ENCODE results near the gene LRRC7. TPM values are rescaled to one million over a fixed set of nuclear protein-coding genes. Genes with fewer than 3 reads are reported as not detected.

Gene LRRC7
- total RNA-seq, 2 experiments from 2014 or later: not detected

DNA sequence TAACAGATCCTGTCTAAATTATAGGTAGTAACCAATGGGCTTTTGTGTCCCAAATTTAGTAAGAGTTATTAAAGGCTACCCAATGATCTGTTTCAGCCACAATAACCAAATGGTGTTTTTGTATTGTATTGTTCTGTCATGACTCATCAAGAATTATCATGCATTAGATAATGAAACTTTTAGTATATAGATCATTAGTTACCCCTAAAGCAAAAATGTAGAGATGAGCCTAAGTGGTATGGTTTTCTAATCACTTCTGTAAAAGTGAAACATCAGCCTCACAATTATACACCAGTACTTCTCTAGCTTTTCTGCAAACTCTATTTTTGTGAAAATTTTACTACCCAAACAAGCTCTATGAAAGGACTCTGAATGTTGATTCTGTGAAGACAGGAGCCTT is 71.4 kb downstream of the LRRC7 start:
- H3K36me3 Mint-ChIP-seq (ENCODE audit: low read depth): no peaks in the 10 kb centered on the region
- peaks cover 8% of the 10 kb centered on the region for H3K9me3 Mint-ChIP-seq
- no peak overlapping the region for H3K27ac Mint-ChIP-seq
- no peaks in the 10 kb centered on the region for H3K4me1 Mint-ChIP-seq
- ChIA-PET POLR2A (no interaction called here), CTCF (no interaction called here)
- no peak overlapping the region for H3K4me3 Mint-ChIP-seq
- no peak for DNase-seq
- H3K27me3 Mint-ChIP-seq: no peaks in the 10 kb centered on the region

DNA sequence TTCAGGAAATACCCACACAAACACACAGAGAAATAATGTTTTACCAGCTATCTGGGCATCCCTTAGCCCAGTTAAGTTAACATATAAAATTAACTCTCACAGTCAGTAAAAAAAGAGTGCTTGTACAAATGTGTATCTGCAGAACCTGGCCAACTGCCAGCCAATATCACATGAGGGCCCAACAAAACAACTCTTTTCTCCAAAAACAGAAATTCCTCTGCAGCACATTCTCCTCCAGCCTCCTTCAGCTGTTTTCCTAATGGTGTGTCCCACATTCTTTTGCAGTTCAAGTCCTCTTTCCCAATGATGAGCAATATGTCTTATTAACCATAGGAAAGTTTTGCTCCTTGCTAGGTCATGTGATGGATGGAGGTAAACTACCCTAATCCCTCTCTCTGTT is 75.5 kb downstream of the LRRC7 start:
- Mint-ChIP-seq H3K36me3 (ENCODE audit: low read depth) (no peaks in the 10 kb centered on the region), H3K27me3 (no peaks in the 10 kb centered on the region), H3K9me3 (no peaks in the 10 kb centered on the region), H3K4me1 (no peaks in the 10 kb centered on the region), H3K4me3 (no peak overlapping the region), H3K27ac (no peak overlapping the region)
- POLR2A ChIA-PET: no interaction called here
- CTCF ChIA-PET: no interaction called here
- no peak for DNase-seq

- H3K27ac Mint-ChIP-seq: no peak overlapping the region
- peaks cover 5% of the 10 kb centered on the region for H3K9me3 Mint-ChIP-seq
- H3K27me3 Mint-ChIP-seq: no peaks in the 10 kb centered on the region
- H3K4me3 Mint-ChIP-seq: no peak overlapping the region
- CTCF ChIA-PET: no interaction called here
- no peaks in the 10 kb centered on the region for H3K4me1 Mint-ChIP-seq
- H3K36me3 Mint-ChIP-seq (ENCODE audit: low read depth): no peaks in the 10 kb centered on the region
- POLR2A ChIA-PET: no interaction called here
- no peak for DNase-seq
Measured at GRCh38 chr1:69645477-69645876, 77.8 kb downstream of the LRRC7 start.

- no peak overlapping the region for H3K27ac Mint-ChIP-seq
- H3K36me3 Mint-ChIP-seq (ENCODE audit: low read depth): no peaks in the 10 kb centered on the region
- POLR2A ChIA-PET: no interaction called here
- H3K9me3 Mint-ChIP-seq: peaks cover 5% of the 10 kb centered on the region
- CTCF ChIA-PET: no interaction called here
- H3K4me1 Mint-ChIP-seq: no peaks in the 10 kb centered on the region
- no peak for DNase-seq
- no peak overlapping the region for H3K4me3 Mint-ChIP-seq
- no peaks in the 10 kb centered on the region for H3K27me3 Mint-ChIP-seq
Measured at GRCh38 chr1:69648486-69648885, 80.8 kb downstream of the LRRC7 start.

GRCh38 chr1:69649383-69649990 is 81.8 kb downstream of the LRRC7 start:
- H3K4me1 Mint-ChIP-seq: no peaks in the 10 kb centered on the region
- H3K9me3 Mint-ChIP-seq: peaks cover 5% of the 10 kb centered on the region
- no peaks in the 10 kb centered on the region for H3K36me3 Mint-ChIP-seq (ENCODE audit: low read depth)
- ChIA-PET POLR2A (no interaction called here), CTCF (no interaction called here)
- H3K4me3 Mint-ChIP-seq: no peak overlapping the region
- no peak for DNase-seq
- H3K27me3 Mint-ChIP-seq: no peaks in the 10 kb centered on the region
- H3K27ac Mint-ChIP-seq: no peak overlapping the region

GRCh38 chr1:69650779-69651178 is 83.1 kb downstream of the LRRC7 start:
- ChIA-PET POLR2A (no interaction called here), CTCF (no interaction called here)
- Mint-ChIP-seq H3K27ac (no peak overlapping the region), H3K9me3 (peaks cover 5% of the 10 kb centered on the region), H3K4me1 (no peaks in the 10 kb centered on the region), H3K4me3 (no peak overlapping the region), H3K27me3 (no peaks in the 10 kb centered on the region), H3K36me3 (ENCODE audit: low read depth) (no peaks in the 10 kb centered on the region)
- no peak for DNase-seq

- ChIA-PET POLR2A (no interaction called here), CTCF (no interaction called here)
- Mint-ChIP-seq H3K27ac (no peak overlapping the region), H3K36me3 (ENCODE audit: low read depth) (no peaks in the 10 kb centered on the region), H3K27me3 (no peaks in the 10 kb centered on the region), H3K4me3 (no peak overlapping the region), H3K4me1 (no peaks in the 10 kb centered on the region), H3K9me3 (peaks cover 5% of the 10 kb centered on the region)
- no peak for DNase-seq
Measured at GRCh38 chr1:69651656-69652055, 83.9 kb downstream of the LRRC7 start.

- POLR2A ChIA-PET: no interaction called here
- H3K4me1 Mint-ChIP-seq: no peaks in the 10 kb centered on the region
- no peak for DNase-seq
- no peaks in the 10 kb centered on the region for H3K27me3 Mint-ChIP-seq
- CTCF ChIA-PET: no interaction called here
- no peak overlapping the region for H3K4me3 Mint-ChIP-seq
- no peaks in the 10 kb centered on the region for H3K36me3 Mint-ChIP-seq (ENCODE audit: low read depth)
- no peak overlapping the region for H3K27ac Mint-ChIP-seq
- no peaks in the 10 kb centered on the region for H3K9me3 Mint-ChIP-seq
Measured at GRCh38 chr1:69657971-69658370, 90.2 kb downstream of the LRRC7 start.

GRCh38 chr1:69661686-69662085 is 94.0 kb downstream of the LRRC7 start:
- DNase-seq: no peak
- Mint-ChIP-seq H3K27me3 (no peaks in the 10 kb centered on the region), H3K4me3 (no peak overlapping the region), H3K4me1 (no peaks in the 10 kb centered on the region), H3K27ac (no peak overlapping the region), H3K36me3 (ENCODE audit: low read depth) (no peaks in the 10 kb centered on the region), H3K9me3 (peaks cover 15% of the 10 kb centered on the region)
- CTCF ChIA-PET: no interaction called here
- POLR2A ChIA-PET: no interaction called here

GRCh38 chr1:69662321-69662720 is 94.6 kb downstream of the LRRC7 start:
- Mint-ChIP-seq H3K4me1 (no peaks in the 10 kb centered on the region), H3K27ac (no peak overlapping the region), H3K27me3 (no peaks in the 10 kb centered on the region), H3K36me3 (ENCODE audit: low read depth) (no peaks in the 10 kb centered on the region), H3K9me3 (peaks cover 15% of the 10 kb centered on the region), H3K4me3 (no peak overlapping the region)
- POLR2A ChIA-PET: no interaction called here
- CTCF ChIA-PET: no interaction called here
- DNase-seq: no peak

GRCh38 chr1:69671363-69672010 is 103.8 kb downstream of the LRRC7 start:
- Mint-ChIP-seq H3K36me3 (ENCODE audit: low read depth) (no peaks in the 10 kb centered on the region), H3K27ac (no peak overlapping the region), H3K27me3 (no peaks in the 10 kb centered on the region), H3K9me3 (peaks cover 3% of the 10 kb centered on the region), H3K4me1 (no peaks in the 10 kb centered on the region), H3K4me3 (no peak overlapping the region)
- DNase-seq: no peak
- ChIA-PET POLR2A (no interaction called here), CTCF (no interaction called here)

DNA sequence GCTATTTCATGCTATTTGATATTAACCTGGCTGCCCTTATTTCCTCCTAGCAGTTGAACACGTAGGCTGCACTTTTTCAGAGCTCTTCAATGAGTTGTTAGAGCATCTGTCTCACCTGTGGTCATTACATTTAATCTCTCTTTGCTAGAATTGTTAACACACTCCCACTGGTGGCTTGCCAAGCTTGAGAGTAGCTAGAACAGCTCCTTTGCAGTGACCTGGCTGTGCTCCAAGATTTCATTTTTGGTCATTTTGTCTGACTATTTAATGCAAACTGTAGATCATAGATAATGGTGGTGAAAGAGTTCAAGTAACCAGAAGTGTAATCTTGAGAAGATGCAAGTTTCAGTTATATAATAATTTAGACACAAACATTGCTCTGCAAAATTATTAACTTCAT is 105.6 kb downstream of the LRRC7 start:
- Mint-ChIP-seq H3K27ac (no peak overlapping the region), H3K4me1 (no peaks in the 10 kb centered on the region)

GRCh38 chr1:69679965-69680364 is 112.2 kb downstream of the LRRC7 start:
- Mint-ChIP-seq H3K4me3 (no peak overlapping the region), H3K27ac (no peak overlapping the region), H3K9me3 (peaks cover 8% of the 10 kb centered on the region), H3K36me3 (ENCODE audit: low read depth) (no peaks in the 10 kb centered on the region), H3K27me3 (no peaks in the 10 kb centered on the region), H3K4me1 (no peaks in the 10 kb centered on the region)
- POLR2A ChIA-PET: interaction anchor here (0.6 kb wide), 1 partner anchor 8 kb away, joined by 3 read pairs; no protein-coding TSS in a partner anchor
- no peak for DNase-seq
- CTCF ChIA-PET: no interaction called here

More for the DNA sequence above, 105.6 kb downstream of the LRRC7 start:
- no peaks in the 10 kb centered on the region for H3K27me3 Mint-ChIP-seq
- DNase-seq: no peak
- no peaks in the 10 kb centered on the region for H3K36me3 Mint-ChIP-seq (ENCODE audit: low read depth)
- H3K4me3 Mint-ChIP-seq: no peak overlapping the region
- POLR2A ChIA-PET: no interaction called here
- CTCF ChIA-PET: no interaction called here
- H3K9me3 Mint-ChIP-seq: peaks cover 3% of the 10 kb centered on the region

DNA sequence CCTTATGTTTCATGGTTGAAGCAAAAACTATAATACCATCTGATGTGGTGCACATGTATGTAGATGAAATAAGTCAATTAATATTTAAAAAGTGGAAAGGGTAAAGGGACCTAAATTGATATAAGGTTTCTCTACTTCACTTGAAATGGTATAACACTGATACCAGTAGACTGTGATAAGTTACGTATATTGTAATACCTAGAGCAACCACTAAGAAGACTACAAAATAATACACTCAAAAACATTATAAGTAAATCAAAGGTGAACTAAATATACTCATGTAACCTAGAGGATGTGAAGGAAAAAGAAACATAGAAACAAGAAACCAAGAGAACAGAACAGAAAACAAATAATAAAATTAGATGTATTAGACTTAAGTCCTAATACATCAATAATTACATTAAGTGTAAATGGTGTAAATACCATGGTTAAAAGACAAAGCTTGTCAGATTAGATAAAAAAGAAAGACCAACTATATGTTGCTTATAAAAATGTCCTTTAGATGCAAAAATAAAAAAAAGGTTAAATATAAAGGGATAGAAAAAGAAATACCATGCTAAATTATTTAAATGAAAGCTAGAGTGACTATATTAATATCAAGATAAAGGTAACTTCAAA is 118.8 kb downstream of the LRRC7 start:
- Mint-ChIP-seq H3K27ac (no peak overlapping the region), H3K36me3 (ENCODE audit: low read depth) (no peaks in the 10 kb centered on the region), H3K27me3 (no peaks in the 10 kb centered on the region), H3K9me3 (peaks cover 10% of the 10 kb centered on the region), H3K4me3 (no peak overlapping the region), H3K4me1 (no peaks in the 10 kb centered on the region)
- ChIA-PET POLR2A (no interaction called here), CTCF (no interaction called here)
- DNase-seq: no peak

Data from activated CD4-positive, alpha-beta memory T cell treated with anti-CD3 and anti-CD28 coated beads, Interleukin-2, amount 10 ng/mL, durations not matched to agents 7 days and 5 days (primary cell).